ENCODE results near the gene TBC1D22B.

The TBC1D22B gene

DNA sequence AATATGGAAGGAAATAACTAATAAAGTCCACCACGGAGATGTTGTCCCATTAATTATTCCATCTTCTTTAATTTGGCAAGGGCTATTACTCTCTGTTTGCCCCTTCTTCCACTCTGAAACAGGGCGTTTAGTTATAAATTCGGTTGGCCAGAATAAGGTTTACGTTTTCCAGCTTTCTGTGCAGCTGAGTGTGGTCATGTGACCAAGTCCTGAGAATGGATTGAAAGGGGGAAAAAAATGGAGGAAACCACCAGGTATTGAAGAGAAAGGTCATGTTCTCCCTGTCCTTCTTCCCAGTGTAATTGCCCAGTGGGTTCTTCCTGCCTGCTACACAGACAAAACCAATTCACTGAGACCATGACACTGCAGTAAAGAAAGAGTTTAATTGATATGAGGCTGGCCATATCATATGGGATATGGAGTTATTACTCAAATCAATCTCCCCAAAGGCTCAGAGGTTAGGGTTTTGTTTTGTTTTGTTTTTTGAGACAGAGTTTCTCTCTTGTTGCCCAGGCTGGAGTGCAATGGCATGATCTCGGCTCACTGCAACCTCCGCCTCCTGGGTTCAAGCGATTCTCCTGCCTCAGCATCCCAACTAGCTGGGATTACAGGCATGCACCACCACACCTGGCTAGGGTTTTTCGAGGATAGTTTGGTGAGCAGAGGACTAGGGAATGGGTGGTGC, 14.3 kb upstream of the TBC1D22B start:
- Histone ChIP-seq H3K9me3 (ENCODE audit: control insufficient read depth, low read length) (no peaks in the 10 kb centered on the region), H2BK5ac (ENCODE audit: low read depth, low read length, poor library complexity, severe bottlenecking) (peak overlapping the region; percentile 99), H2AK5ac (ENCODE audit: low read length, severe bottlenecking) (peak overlapping the region; percentile 100), H4K8ac (ENCODE audit: low read length) (peak overlapping the region; percentile 88), H3K4ac (ENCODE audit: low read depth in 1 of 2, low read length in 2 of 2) (peak overlapping the region in 1 of 2 experiments; percentile 9), H3K14ac (ENCODE audit: low read length in 2 of 2) (no peak overlapping the region), H4K91ac (ENCODE audit: low read length) (peak overlapping the region; percentile 96), H2BK12ac (ENCODE audit: low read length in 2 of 2) (peak overlapping the region; percentile 93 to 99), H3K23ac (ENCODE audit: low read length in 2 of 2) (no peak overlapping the region), H2BK15ac (ENCODE audit: low read depth, poor library complexity, severe bottlenecking) (peak overlapping the region; percentile 78), H2AFZ (ENCODE audit: low read depth, low read length) (no peak overlapping the region), H3K18ac (ENCODE audit: low read depth in 1 of 2, low read length in 2 of 2) (peak overlapping the region; percentile 94 to 97), H3K4me2 (ENCODE audit: low read length, poor library complexity, severe bottlenecking) (no peak overlapping the region), H3K27ac (ENCODE audit: low read length, poor library complexity, severe bottlenecking) (peak overlapping the region; percentile 100), H3K36me3 (ENCODE audit: control insufficient read depth in 1 of 2, insufficient read depth in 2 of 2, low read depth in 1 of 2, low read length in 2 of 2) (no peaks in the 10 kb centered on the region), H3K27me3 (ENCODE audit: control insufficient read depth in 1 of 2, insufficient read depth in 1 of 2, low read length in 2 of 2) (no peaks in the 10 kb centered on the region), H3K9ac (ENCODE audit: low read length) (peak overlapping the region; percentile 84), H3K79me1 (replicated peaks; ENCODE audit: low read length, poor library complexity, severe bottlenecking) (no peaks in the 10 kb centered on the region), H3K4me1 (ENCODE audit: control insufficient read depth, insufficient read depth, low read depth, low read length) (peaks cover 15% of the 10 kb centered on the region), H3K4me3 (ENCODE audit: insufficient read depth in 1 of 2, low read depth in 1 of 2, low read length in 2 of 2) (no peak overlapping the region), H2BK120ac (ENCODE audit: low read depth, low read length) (peak overlapping the region; percentile 66)
- 89% methylated on average over 8 of the region's 8 CpGs for WGBS
- DNase-seq: no peak

GRCh38 chr6:37243816-37244370, 13.7 kb upstream of the TBC1D22B start:
- Histone ChIP-seq H3K36me3 (ENCODE audit: control insufficient read depth in 1 of 2, insufficient read depth in 2 of 2, low read depth in 1 of 2, low read length in 2 of 2) (no peaks in the 10 kb centered on the region), H2BK120ac (ENCODE audit: low read depth, low read length) (peak overlapping the region; percentile 66), H3K27me3 (ENCODE audit: control insufficient read depth in 1 of 2, insufficient read depth in 1 of 2, low read length in 2 of 2) (no peaks in the 10 kb centered on the region), H3K14ac (ENCODE audit: low read length in 2 of 2) (peak overlapping the region in 1 of 2 experiments; percentile 2), H2BK5ac (ENCODE audit: low read depth, low read length, poor library complexity, severe bottlenecking) (peak overlapping the region; percentile 70), H2BK12ac (ENCODE audit: low read length in 2 of 2) (peak overlapping the region; percentile 50 to 99), H3K4me1 (ENCODE audit: control insufficient read depth, insufficient read depth, low read depth, low read length) (peaks cover 15% of the 10 kb centered on the region), H2BK15ac (ENCODE audit: low read depth, poor library complexity, severe bottlenecking) (peak overlapping the region; percentile 78), H4K8ac (ENCODE audit: low read length) (peak overlapping the region; percentile 88), H3K9ac (ENCODE audit: low read length) (peak overlapping the region; percentile 84), H4K91ac (ENCODE audit: low read length) (peak overlapping the region; percentile 96), H3K4ac (ENCODE audit: low read depth in 1 of 2, low read length in 2 of 2) (peak overlapping the region in 1 of 2 experiments; percentile 71), H3K79me1 (replicated peaks; ENCODE audit: low read length, poor library complexity, severe bottlenecking) (no peaks in the 10 kb centered on the region), H3K9me3 (ENCODE audit: control insufficient read depth, low read length) (no peaks in the 10 kb centered on the region), H2AFZ (ENCODE audit: low read depth, low read length) (no peak overlapping the region), H3K23ac (ENCODE audit: low read length in 2 of 2) (no peak overlapping the region), H3K4me2 (ENCODE audit: low read length, poor library complexity, severe bottlenecking) (no peak overlapping the region), H3K18ac (ENCODE audit: low read depth in 1 of 2, low read length in 2 of 2) (peak overlapping the region; percentile 94 to 97), H3K4me3 (ENCODE audit: insufficient read depth in 1 of 2, low read depth in 1 of 2, low read length in 2 of 2) (no peak overlapping the region), H3K27ac (ENCODE audit: low read length, poor library complexity, severe bottlenecking) (peak overlapping the region; percentile 100), H2AK5ac (ENCODE audit: low read length, severe bottlenecking) (peak overlapping the region; percentile 100)
- WGBS: 93% methylated on average over 2 of the region's 3 CpGs
- no peak for DNase-seq

GRCh38 chr6:37244430-37245310, 12.9 kb upstream of the TBC1D22B start:
- peak overlapping the region; percentile 81 for H4K91ac ChIP-seq (ENCODE audit: low read length)
- peak overlapping the region; percentile 95 for H2BK5ac ChIP-seq (ENCODE audit: low read depth, low read length, poor library complexity, severe bottlenecking)
- H2BK12ac ChIP-seq (ENCODE audit: low read length in 2 of 2): peak overlapping the region; percentile 78 to 99
- no peaks in the 10 kb centered on the region for H3K36me3 ChIP-seq (ENCODE audit: control insufficient read depth in 1 of 2, insufficient read depth in 2 of 2, low read depth in 1 of 2, low read length in 2 of 2)
- H2BK120ac ChIP-seq (ENCODE audit: low read depth, low read length): peak overlapping the region; percentile 90
- peak overlapping the region; percentile 84 for H3K9ac ChIP-seq (ENCODE audit: low read length)
- H3K27me3 ChIP-seq (ENCODE audit: control insufficient read depth in 1 of 2, insufficient read depth in 1 of 2, low read length in 2 of 2): no peaks in the 10 kb centered on the region
- peak; percentile 100 for DNase-seq
- peak overlapping the region; percentile 98 for H2AK5ac ChIP-seq (ENCODE audit: low read length, severe bottlenecking)
- peak overlapping the region; percentile 2 to 93 for H3K14ac ChIP-seq (ENCODE audit: low read length in 2 of 2)
- peak overlapping the region; percentile 93 to 96 for H3K18ac ChIP-seq (ENCODE audit: low read depth in 1 of 2, low read length in 2 of 2)
- peak overlapping the region; percentile 92 for H4K8ac ChIP-seq (ENCODE audit: low read length)
- no peak overlapping the region for H3K23ac ChIP-seq (ENCODE audit: low read length in 2 of 2)
- H2AFZ ChIP-seq (ENCODE audit: low read depth, low read length): peak overlapping the region; percentile 62
- H3K4me3 ChIP-seq (ENCODE audit: insufficient read depth in 1 of 2, low read depth in 1 of 2, low read length in 2 of 2): peak overlapping the region in 1 of 2 experiments; percentile 29
- H2BK15ac ChIP-seq (ENCODE audit: low read depth, poor library complexity, severe bottlenecking): no peak overlapping the region
- H3K4ac ChIP-seq (ENCODE audit: low read depth in 1 of 2, low read length in 2 of 2): peak overlapping the region; percentile 87 to 93
- WGBS: 71% methylated on average over 5 of the region's 6 CpGs
- H3K4me2 ChIP-seq (ENCODE audit: low read length, poor library complexity, severe bottlenecking): no peak overlapping the region
- H3K79me1 ChIP-seq (replicated peaks; ENCODE audit: low read length, poor library complexity, severe bottlenecking): no peaks in the 10 kb centered on the region
- peak overlapping the region; percentile 100 for H3K27ac ChIP-seq (ENCODE audit: low read length, poor library complexity, severe bottlenecking)
- H3K9me3 ChIP-seq (ENCODE audit: control insufficient read depth, low read length): peaks cover 2% of the 10 kb centered on the region
- H3K4me1 ChIP-seq (ENCODE audit: control insufficient read depth, insufficient read depth, low read depth, low read length): peaks cover 15% of the 10 kb centered on the region
